ENCODE measurements around the gene SNRPA.

DNA sequence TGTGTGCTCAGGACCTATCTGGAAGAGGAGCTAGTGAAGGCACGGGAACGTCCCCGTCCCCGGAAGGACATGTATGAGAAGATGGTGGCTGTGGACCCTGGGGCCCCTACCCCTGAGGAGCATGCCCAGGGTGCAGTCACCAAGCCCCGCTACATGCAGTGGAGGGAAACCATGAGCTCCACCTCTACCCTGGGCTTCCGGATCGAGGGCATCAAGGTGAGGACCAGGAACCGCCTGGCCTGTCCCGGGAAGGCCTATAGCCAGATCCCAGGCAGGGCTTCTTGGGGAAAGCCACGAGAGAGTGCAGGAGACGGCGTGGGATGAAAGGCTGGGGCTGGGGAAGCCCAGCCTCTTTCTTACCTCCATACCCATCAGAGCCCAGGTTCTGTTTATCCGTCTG is 17.9 kb upstream of the SNRPA start:
- TF ChIP-seq SNAI2 (CRISPR knock-in tag; IDR thresholded peaks at IDR 0.05) (no peak), GLIS3 (CRISPR knock-in tag; IDR thresholded peaks at IDR 0.05) (no peak), OSR1 (CRISPR knock-in tag; IDR thresholded peaks at IDR 0.05) (no peak), ZNF70 (CRISPR knock-in tag; IDR thresholded peaks at IDR 0.05) (no peak)
- TF ChIP-seq, protein P1, sequence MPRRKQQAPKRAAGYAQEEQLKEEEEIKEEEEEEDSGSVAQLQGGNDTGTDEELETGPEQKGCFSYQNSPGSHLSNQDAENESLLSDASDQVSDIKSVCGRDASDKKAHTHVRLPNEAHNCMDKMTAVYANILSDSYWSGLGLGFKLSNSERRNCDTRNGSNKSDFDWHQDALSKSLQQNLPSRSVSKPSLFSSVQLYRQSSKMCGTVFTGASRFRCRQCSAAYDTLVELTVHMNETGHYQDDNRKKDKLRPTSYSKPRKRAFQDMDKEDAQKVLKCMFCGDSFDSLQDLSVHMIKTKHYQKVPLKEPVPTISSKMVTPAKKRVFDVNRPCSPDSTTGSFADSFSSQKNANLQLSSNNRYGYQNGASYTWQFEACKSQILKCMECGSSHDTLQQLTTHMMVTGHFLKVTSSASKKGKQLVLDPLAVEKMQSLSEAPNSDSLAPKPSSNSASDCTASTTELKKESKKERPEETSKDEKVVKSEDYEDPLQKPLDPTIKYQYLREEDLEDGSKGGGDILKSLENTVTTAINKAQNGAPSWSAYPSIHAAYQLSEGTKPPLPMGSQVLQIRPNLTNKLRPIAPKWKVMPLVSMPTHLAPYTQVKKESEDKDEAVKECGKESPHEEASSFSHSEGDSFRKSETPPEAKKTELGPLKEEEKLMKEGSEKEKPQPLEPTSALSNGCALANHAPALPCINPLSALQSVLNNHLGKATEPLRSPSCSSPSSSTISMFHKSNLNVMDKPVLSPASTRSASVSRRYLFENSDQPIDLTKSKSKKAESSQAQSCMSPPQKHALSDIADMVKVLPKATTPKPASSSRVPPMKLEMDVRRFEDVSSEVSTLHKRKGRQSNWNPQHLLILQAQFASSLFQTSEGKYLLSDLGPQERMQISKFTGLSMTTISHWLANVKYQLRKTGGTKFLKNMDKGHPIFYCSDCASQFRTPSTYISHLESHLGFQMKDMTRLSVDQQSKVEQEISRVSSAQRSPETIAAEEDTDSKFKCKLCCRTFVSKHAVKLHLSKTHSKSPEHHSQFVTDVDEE (CRISPR knock-in tag; IDR thresholded peaks at IDR 0.05) = no peak
